Fibroblast of skin of left biceps (primary cell): Measurements from ENCODE around the gene SH2D6.
"Not testable (repeated sequence)": the region's sequence is repeated elsewhere in the genome, so short reads cannot be mapped to it uniquely, and the experiment has no call there.

ENCODE experiments used
- DNase-seq, 2 experiments: peaks; one replicate each; pipeline ENCODE4 v3.0.0-alpha.2; 2013; ENCODE audit warnings: low read depth in 2 of 2

The SH2D6 gene

DNA sequence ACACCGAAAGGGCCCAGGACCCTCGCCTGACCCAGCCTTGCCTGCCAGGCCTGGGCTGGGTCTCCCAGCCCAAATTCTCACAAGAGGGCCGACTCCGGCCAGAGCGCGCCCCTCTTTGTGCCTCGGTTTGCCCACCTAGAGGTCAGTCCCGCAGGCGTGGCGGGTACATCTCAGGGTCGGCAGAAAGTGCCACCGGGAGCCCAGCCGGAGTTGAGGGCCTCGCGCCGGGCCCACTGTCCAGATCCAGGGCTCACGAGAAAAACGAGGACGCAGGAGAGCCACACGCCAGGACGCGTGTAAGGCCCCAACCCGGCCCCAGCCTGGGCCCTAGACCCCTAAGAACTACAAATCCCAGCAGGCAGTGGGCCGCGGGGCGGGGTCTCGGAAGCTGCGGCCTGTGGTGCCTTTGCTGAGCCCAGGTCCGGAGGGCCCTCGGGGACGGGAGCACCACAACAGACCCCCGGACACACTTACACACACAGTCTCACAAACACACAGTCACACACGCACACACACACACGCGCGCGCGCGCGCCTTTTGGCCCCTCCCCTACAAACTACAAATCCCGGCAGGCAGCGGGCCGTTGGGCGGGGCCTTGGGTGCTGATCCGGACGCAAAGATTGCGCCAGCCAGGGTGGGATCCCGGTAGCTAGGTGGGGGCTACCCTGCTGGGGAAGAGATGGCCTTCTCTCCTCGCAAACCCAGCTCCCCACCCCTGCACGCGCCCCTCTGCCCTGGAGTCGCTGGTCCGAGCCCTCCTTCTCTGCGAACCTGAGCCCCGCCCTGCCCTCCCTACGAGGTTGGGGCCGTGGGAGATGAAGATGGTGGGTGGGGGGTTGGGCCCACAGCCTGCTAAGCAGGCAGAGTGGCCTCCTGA lies at the start of gene SH2D6:
Gene SH2D6 (plus strand): TSS at position 583 of the 877 bp plus-strand sequence. CDS start 10,752 bp downstream, outside the sequence.
- DNase-seq: peak; percentile 69 to 71

DNA sequence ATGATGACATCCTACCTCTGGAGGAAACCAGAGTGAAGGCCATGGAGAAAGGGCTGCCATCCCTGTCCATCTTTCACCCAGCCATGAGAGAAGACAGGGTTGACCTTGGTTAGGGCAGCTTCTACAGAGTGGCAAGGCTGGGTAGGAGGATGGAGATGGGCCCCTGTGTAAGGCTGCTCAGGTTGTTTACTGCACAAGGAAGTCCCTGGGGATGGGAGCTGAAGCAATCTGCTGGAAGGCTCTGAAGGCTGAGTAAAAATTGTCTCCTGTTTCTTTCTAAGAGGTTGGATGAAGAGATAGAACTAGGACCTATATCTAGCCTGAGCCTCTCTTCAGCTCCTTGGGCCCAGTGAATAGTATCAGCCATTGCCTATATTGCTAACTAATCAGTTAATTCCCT lies 49.6 kb upstream of the SH2D6 start:
- no peak for DNase-seq

DNA sequence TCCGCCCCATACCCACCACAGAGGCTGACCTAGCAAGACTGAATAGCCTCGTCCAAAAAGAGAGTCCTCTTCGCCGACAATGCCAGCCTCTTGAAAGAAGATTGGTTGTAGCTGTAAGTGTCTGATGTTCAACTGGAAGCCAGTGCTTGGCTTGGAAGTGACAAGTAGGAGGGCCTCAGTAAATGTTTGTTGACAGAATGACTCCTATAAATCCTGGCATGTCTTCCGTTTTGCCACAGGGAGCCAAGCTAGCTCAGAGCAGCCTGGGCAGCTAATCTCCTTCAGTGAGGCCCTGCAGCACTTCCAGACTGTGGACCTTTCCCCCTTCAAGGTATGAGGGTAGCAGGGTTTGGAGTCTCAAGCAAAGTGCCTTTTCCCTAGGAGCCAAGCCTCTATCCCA lies 49.0 kb upstream of the SH2D6 start:
- no peak for DNase-seq

DNA sequence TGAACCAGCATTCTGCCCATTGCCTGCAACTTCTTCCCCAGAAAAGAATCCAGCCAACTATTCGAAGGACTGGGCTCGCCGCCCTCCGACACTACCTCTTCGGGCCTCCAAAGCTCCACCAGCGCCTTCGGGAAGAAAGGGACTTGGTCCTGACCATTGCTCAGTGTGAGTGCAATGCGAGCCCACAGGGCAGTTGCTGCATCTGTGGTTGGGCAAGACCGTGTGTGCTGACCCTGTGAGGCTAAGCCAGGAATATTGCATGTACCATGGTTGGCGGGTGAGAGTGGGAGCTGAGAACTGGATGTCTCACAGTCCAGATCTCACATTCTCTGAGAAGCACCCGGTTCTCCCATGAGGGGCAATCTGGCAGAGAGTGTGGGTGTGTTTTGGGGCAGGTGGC lies 47.5 kb upstream of the SH2D6 start:
- DNase-seq: no peak

GRCh38 chr2:85376291-85377065 lies 42.0 kb upstream of the SH2D6 start:
- DNase-seq: peak; percentile 15 to 20

DNA sequence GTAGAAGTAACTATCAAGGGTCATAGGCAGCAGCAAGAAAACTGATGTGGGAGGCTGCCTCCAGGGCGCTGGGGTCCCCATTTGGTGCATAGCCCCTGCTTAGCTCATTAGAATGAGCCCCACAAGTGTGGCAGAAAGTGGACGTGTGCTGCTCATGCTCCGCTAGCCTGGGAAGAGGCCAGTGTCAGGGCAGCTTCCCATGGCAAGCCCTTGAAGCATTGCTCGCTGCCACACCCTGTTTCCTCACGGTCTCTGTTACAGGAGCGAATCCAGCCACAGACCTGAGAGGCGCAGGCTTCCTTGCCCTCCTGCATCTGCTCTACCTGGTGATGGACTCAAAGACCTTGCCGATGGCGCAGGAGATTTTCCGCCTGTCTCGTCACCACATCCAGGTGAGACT lies 41.4 kb upstream of the SH2D6 start:
- DNase-seq: no peak

- no peak for DNase-seq
These were observed 40.3 kb upstream of the SH2D6 start for GRCh38 chr2:85378257-85378656.

DNA sequence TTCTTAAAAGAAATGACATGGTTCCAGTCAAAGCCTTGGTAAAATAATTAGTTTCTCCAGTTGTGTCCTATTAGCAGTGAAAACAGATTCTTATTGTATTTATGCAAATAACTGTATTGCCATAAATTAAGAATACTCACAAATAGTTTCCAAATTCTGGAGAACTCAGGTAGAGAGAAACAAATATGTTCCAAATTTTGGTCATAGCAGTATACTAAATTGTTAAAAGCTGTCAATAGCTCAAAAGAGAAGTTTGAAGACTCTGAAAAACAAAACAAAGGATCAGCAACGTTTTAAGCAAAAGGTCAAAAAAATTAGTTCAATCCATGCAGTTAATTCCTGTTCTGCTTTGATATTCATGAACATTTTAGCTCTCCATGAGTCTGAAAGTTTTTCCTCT lies 38.5 kb upstream of the SH2D6 start:
- no peak for DNase-seq

DNA sequence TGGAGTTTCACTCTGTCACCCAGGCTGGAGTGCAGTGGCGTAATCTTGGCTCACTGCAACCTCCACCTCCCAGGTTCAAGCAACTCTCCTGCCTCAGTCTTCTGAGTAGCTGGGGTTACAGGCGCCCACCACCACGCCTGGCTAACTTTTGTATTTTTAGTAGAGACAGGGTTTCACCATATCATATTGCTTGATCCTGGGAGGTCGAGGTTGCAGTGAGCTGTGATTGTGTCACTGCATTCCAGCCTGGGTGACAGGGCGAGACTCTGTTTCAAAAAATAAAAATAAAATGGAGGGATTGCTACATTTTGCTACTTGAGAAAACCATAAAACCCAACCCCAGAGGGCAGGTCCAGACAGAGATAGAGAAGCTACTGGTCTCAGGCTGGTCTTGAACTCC lies 35.4 kb upstream of the SH2D6 start:
- not testable (repeated sequence) for DNase-seq

GRCh38 chr2:85383850-85384249 lies 34.7 kb upstream of the SH2D6 start:
- DNase-seq: no peak

GRCh38 chr2:85385746-85386145 lies 32.8 kb upstream of the SH2D6 start:
- DNase-seq: no peak

GRCh38 chr2:85387754-85388153 lies 30.8 kb upstream of the SH2D6 start:
- DNase-seq: no peak

DNA sequence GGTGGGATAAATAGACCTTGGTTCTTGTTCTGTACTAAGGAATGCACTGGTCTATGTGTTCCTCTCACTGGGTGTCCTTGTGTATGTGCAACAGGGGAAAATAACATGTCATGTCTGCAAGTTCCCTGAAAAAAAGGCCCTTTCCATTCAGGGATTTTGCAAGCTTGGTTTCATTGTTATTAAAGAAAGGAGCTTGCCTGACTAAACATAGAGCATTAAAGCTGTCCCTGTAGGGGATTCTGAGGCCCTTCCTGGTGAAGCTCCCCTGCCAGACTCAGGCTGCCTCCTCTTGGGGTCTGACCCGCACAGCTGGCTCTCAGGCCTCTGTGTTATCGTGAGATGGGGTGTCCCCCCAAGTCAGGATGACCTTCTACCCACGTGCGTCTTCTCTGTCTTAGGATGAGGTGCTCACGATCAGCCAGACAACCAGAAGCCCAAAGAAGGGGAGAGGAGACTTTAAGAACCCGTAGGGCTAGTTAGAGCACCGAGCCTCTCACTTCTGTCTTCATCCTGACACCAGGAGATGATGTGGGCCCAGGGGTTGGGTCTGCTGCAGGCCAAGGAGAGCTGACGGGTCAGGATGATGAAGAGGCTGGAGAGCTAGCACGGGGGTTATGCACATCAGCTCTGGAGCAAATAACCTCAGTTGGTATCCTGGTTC lies 29.5 kb upstream of the SH2D6 start:
- DNase-seq: no peak

DNA sequence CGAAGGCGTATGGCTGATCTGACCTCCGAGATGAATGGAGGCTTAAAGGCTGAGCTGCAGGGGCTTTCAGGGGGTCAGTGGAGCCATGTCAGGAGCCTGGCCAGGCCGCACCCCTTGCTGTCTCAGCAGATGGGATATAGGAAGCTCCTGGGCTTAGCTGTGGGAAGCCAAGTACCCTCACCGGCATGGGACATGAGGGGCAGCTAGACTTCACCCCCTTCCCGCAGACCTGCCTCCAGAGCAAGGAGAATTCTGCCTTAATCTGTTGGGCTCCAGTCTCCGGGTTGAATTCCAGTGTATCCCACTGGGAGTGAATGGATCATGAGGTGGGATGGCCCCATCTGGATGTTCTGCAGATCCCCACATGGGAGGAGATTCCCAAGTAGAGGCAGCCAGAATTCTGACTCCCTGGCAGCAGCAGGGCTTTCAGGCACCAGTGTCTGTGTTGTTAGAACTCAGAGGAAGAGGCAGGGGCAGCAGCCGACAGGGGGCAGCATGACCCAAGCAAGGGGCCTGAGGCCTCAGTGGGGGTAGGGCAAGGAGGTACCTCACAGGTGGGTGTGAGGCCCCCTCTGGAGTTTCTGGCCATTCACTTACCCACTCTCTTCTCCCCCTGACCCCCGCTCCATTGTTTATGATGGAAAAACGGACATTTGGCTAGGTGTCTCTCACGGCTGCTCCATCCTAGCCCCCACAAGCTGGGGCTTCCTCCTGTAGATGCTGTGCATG lies 27.4 kb upstream of the SH2D6 start:
- DNase-seq: no peak

DNA sequence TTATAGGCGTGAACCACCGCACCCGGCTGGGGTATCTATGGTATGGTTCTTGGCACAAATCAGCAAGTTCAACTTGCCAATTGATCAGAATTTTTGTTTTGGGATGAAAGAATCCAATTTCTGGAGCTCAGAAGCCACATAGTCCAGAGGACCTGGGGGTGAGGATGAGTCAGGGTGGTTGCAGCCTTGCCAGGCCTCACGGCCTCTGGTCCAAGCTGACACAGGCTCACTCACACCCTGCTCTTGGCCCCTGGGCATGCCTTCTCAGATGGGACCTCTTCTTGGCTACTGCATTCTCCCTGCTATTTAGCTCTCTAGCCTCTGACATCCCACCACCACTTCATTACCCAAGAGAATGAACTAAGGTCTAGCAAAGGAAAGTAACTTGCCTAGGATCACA lies 24.7 kb upstream of the SH2D6 start:
- DNase-seq: no peak

- no peak for DNase-seq
These were observed 24.2 kb upstream of the SH2D6 start for GRCh38 chr2:85394261-85394681.

- no peak for DNase-seq
These were observed 23.5 kb upstream of the SH2D6 start for GRCh38 chr2:85394976-85395375.

DNA sequence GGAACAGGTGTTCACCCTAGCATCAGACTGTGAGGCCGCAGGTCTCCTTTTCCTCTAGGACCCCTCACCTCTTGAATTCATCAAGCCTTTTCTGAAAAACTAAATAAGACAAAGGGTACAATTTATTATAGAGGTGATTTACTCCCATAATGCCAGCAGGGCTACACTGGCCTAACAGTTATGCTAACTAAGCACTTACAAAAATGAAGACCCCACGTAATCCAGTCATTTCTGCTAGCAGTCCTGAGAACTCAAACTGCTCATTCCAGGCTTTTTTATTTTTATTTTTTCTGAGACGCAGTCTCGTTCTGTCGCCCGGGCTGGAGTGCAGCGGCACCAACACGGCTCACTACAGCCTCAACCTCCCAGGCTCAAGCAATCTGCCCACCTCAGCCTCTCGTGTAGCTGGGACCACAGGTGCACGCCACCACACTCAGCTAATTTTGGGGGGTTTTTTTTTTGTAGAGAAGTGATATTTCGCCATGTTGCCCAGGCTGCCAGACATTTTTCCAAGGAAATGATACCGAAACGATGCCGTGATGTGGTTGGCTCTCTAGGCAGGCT lies 22.5 kb upstream of the SH2D6 start:
- no peak for DNase-seq

- DNase-seq: no peak
These were observed 21.7 kb upstream of the SH2D6 start for GRCh38 chr2:85396531-85397470.

DNA sequence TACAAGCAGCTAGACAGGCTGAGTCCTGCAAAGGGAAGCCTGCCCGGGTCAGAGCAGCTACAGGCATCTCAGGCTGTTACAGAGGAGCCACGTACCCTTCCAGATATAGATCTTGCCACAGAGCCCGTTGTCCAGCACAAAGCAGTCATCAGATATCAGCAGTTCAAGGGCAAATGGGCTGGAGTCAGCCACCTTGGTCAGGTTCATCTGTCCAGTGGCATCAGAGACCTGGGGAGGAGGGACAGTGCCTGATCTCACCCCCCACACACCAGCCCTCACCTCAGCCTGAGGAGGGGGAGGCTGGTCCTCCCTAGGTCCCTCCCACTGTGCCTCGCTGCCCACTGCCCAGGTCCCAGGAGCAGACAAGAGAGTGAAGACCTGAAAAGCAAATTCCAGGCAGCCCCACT lies 20.6 kb upstream of the SH2D6 start:
- no peak for DNase-seq
